Measurements from ENCODE around the gene ACD. TPM values are rescaled to one million over a fixed set of nuclear protein-coding genes. Genes with fewer than 3 reads are reported as not detected.
"Not testable (repeated sequence)": the region's sequence is repeated elsewhere in the genome, so short reads cannot be mapped to it uniquely, and the experiment has no call there.

Gene ACD
- total RNA-seq (2014; rRNA removed; shearing (Covaris generic)) = 44.9 and 52.2 TPM in 2 replicates

DNA sequence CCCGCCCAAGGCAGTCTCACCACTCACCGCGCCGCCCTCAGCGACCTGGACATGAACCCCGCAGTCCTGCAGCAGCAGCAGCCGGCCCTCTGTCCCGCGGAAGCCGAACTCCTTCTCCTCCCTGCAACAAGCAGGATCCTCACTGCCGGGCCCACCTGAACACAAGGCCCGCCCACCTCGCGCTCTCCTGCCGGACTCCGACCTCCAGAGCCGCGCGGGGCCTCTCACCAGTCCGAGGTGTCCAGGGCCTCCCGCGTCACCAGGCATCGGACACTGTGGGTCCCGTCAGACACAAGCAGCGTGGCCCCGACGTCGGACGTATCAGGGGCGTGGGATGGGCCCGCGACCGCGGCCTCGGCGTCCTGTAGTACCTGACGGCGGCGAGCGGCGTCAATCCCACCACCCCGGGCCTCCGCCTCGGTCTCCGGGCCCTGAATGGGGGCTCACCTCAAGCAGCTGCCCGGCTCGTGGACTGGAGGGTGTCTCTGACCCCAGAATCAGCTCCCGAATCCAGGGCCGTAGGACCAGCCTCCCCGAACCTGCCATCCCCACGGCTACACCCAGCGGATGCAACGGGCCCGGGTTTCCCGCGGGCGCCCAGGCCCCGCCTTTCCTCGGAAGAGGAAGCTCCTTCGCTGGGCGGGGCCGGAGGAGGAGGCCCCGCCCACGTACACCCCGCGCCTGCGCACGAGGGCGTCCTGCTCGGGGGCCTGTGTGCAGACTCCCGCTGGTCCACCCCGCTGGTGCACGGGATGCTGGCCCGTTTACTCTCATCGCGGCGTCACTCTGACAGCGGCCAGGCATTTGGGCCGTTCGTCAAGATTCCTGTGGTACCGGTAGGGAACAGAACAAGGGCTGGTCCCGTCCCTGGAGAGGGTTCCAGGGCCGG is at the start of gene ACD:
Gene ACD, minus strand, starts transcription at position 586 of the 889 bp plus-strand sequence. Its CDS starts 40 bp downstream, at position 546.
- Histone ChIP-seq H3K27me3 (ENCODE audit: control insufficient read depth, insufficient read depth, low read length) (peaks cover 22% of the 10 kb centered on the region; the same call in 1 of the 2 replicates), H3K36me3 (replicated peaks; ENCODE audit: control insufficient read depth, insufficient read depth, low read length) (peaks cover 4% of the 10 kb centered on the region), H3K4me3 (ENCODE audit: insufficient read depth, low read depth, low read length) (peak within 1 kb of the TSS; percentile 92)
- DNase-seq = peak; percentile 100

DNA sequence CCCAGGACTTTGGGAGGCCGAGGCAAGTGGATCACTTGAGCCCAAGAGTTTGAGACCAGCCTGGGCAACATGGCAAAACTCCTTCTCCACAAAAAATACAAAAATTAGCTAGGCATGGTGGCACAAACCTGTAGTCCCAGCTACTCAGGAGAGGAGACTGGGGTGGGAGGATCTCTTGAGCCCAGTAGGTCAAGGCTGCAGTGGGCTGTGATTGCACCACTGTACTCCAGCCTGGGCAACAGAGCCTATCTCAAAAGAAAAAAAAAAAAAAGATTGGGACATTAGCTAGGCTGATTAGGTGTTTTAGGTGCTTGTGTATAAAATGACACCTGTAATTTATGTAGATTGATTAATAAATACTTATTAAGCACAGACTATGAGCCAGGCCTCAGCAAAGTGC is 49.0 kb upstream of the ACD start:
- H3K36me3 ChIP-seq (replicated peaks; ENCODE audit: control insufficient read depth, insufficient read depth, low read length) = no peaks in the 10 kb centered on the region
- no peak overlapping the region for H3K4me3 ChIP-seq (ENCODE audit: insufficient read depth, low read depth, low read length)
- DNase-seq = no peak
- H3K27me3 ChIP-seq (ENCODE audit: control insufficient read depth, insufficient read depth, low read length) = no peaks in the 10 kb centered on the region

DNA sequence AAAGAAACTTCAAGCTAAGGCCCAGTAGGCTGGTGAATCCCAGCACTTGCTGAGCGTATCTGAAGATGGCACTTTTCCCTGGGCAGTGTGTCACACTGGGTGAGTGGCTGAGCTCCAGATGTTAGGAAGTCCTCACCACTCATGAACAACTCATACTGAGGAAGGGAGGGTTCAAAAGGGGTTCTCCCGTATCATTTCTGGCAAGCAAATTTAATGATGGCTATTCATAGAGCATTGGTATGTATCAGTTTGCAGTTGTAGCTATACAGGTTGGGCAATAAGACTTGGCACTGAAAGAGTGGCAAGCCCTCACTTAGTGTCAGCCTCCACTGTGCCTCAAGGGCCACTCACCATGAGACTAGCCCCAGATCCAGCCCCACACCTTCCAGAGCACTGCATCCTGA is 48.3 kb upstream of the ACD start:
- no peak overlapping the region for H3K4me3 ChIP-seq (ENCODE audit: insufficient read depth, low read depth, low read length)
- H3K27me3 ChIP-seq (ENCODE audit: control insufficient read depth, insufficient read depth, low read length) = no peaks in the 10 kb centered on the region
- DNase-seq = no peak
- H3K36me3 ChIP-seq (replicated peaks; ENCODE audit: control insufficient read depth, insufficient read depth, low read length) = no peaks in the 10 kb centered on the region

DNA sequence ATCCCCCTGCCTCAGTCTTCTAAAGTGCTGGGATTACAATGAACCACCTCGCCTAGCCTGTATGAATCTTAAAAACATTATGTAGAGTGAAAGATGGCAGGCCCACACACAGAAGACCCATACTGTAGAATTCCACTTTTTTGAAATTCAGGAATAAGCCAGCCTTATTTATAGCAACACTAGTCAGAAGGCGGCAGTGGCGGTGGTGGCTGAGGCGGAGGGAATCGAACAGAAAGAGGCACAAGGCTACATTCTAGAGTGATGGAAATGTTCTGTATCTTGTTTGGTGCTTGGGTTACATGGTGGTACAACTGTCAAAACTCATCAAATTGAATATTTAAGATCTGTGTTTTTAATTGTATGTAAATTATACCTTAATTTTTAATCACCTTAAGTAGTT is 47.7 kb upstream of the ACD start:
- no peak for DNase-seq
- Histone ChIP-seq H3K36me3 (replicated peaks; ENCODE audit: control insufficient read depth, insufficient read depth, low read length) (no peaks in the 10 kb centered on the region), H3K27me3 (ENCODE audit: control insufficient read depth, insufficient read depth, low read length) (no peaks in the 10 kb centered on the region), H3K4me3 (ENCODE audit: insufficient read depth, low read depth, low read length) (no peak overlapping the region)

DNA sequence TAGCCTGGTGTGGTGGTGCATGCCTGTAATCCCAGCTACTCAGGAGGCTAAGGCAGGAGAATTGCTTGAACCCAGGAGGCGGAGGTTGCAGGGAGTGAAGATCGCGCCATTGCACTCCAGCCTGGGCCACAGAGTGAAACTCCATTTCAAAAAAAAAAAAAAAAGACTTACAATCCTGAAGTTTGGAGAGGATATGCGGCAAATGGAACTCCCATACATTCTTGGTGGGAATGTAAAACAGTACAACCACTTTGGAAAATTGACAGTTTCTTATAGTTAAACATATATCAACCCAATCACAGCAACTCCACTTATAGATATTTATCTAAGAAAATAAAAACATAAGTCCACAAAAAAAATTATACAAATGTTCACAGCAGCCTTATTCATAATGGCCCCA is 47.1 kb upstream of the ACD start:
- Histone ChIP-seq H3K4me3 (ENCODE audit: insufficient read depth, low read depth, low read length) (no peak overlapping the region), H3K36me3 (replicated peaks; ENCODE audit: control insufficient read depth, insufficient read depth, low read length) (no peaks in the 10 kb centered on the region), H3K27me3 (ENCODE audit: control insufficient read depth, insufficient read depth, low read length) (no peaks in the 10 kb centered on the region)
- DNase-seq = no peak

DNA sequence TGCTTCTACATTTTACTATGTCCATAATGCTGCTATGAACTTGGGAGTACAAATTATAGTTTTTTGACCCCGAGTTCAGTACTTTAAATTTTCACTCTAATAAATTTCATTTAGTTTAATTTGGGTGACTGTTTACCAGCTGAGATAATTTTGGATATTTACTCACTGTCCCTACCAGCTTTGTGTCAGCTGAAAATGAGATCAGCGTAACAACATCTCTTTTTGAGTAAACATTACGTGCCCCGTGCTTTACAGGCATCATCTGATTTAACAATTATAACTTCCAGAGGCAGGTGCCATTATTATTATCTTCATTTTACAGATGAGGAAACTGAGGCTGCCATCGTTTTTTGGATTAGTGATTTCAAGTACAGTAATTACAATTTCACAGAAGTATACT is 44.0 kb upstream of the ACD start:
- no peak for DNase-seq
- Histone ChIP-seq H3K4me3 (ENCODE audit: insufficient read depth, low read depth, low read length) (no peak overlapping the region), H3K36me3 (replicated peaks; ENCODE audit: control insufficient read depth, insufficient read depth, low read length) (no peaks in the 10 kb centered on the region), H3K27me3 (ENCODE audit: control insufficient read depth, insufficient read depth, low read length) (no peaks in the 10 kb centered on the region)

DNA sequence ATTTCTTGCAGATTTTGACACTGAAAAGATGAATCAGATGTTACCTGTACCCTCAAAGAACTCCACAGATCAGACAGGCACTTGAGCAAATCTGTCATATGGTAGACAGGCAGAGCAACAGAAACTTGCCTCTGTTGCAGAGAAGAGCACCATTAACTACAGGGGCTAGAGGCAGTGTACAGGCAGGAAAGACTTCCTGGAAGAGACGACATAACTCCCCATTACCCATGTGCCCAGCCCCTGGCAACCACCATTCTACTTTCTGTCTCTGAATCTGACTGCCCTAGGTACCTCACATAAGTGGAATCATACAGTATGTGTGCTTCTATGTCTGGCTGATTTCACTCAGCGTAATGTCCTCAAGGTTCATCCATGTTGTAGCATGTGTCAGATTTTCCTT is 43.6 kb upstream of the ACD start:
- no peak for DNase-seq
- no peak overlapping the region for H3K4me3 ChIP-seq (ENCODE audit: insufficient read depth, low read depth, low read length)
- no peaks in the 10 kb centered on the region for H3K36me3 ChIP-seq (replicated peaks; ENCODE audit: control insufficient read depth, insufficient read depth, low read length)
- H3K27me3 ChIP-seq (ENCODE audit: control insufficient read depth, insufficient read depth, low read length) = no peaks in the 10 kb centered on the region

DNA sequence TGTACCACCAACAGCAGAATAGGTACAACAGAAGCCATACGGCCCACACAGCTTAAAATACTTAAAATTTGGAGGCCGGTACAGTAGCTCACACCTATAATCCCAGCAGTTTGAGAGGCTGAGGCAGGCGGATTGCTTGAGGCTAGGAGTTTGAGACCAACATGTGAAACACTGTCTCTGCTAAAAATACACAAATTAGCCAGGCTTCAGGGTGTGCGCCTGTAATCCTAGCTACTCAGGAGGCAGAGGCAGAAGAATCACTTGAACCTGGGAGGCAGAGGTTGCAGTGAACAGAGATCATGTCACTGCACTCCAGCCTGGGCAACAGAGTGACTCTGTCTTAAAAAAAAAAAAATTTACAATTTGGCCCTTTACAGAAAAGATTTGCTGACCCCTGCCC is 42.1 kb upstream of the ACD start:
- DNase-seq = no peak
- no peaks in the 10 kb centered on the region for H3K36me3 ChIP-seq (replicated peaks; ENCODE audit: control insufficient read depth, insufficient read depth, low read length)
- H3K27me3 ChIP-seq (ENCODE audit: control insufficient read depth, insufficient read depth, low read length) = no peaks in the 10 kb centered on the region
- no peak overlapping the region for H3K4me3 ChIP-seq (ENCODE audit: insufficient read depth, low read depth, low read length)

DNA sequence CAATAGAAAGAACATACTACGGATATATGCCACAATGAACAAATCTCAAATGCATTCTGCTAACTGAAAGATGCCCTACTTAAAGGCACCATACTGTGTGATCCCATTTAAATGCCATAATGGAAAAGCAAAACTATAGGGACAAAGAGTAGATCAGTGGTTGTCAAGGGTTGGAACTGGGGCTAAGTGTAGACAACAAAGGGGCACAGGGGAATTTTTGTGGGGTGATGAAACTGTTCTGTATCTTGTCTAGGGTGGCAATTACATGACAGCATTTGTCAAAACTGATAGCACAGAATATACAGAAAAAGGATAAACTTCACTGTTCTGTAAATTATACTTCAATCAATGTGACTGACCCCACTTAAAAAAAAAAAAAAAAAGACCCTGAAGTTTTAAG is 41.4 kb upstream of the ACD start:
- DNase-seq = no peak
- no peak overlapping the region for H3K4me3 ChIP-seq (ENCODE audit: insufficient read depth, low read depth, low read length)
- no peaks in the 10 kb centered on the region for H3K27me3 ChIP-seq (ENCODE audit: control insufficient read depth, insufficient read depth, low read length)
- H3K36me3 ChIP-seq (replicated peaks; ENCODE audit: control insufficient read depth, insufficient read depth, low read length) = no peaks in the 10 kb centered on the region

DNA sequence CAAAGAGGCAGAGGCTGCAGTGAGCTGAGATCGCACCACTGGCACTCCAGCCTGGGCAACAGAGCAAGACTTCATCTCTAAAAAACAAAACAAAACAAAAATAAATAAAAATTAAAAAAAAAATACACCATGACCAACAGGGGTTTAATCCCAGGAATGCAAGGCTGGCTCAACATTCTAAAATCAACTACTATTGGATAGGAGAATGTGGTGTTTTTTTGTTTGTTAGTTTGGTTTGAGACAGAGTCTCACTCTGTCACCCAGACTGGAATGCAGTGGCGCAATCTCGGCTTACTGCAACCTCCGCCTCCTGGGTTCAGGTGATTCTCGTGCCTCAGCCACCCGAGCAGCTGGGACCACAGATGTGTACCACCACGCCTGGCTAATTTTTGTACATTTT is 39.2 kb upstream of the ACD start:
- Histone ChIP-seq H3K4me3 (ENCODE audit: insufficient read depth, low read depth, low read length) (no peak overlapping the region), H3K27me3 (ENCODE audit: control insufficient read depth, insufficient read depth, low read length) (no peaks in the 10 kb centered on the region), H3K36me3 (replicated peaks; ENCODE audit: control insufficient read depth, insufficient read depth, low read length) (no peaks in the 10 kb centered on the region)
- DNase-seq = no peak

DNA sequence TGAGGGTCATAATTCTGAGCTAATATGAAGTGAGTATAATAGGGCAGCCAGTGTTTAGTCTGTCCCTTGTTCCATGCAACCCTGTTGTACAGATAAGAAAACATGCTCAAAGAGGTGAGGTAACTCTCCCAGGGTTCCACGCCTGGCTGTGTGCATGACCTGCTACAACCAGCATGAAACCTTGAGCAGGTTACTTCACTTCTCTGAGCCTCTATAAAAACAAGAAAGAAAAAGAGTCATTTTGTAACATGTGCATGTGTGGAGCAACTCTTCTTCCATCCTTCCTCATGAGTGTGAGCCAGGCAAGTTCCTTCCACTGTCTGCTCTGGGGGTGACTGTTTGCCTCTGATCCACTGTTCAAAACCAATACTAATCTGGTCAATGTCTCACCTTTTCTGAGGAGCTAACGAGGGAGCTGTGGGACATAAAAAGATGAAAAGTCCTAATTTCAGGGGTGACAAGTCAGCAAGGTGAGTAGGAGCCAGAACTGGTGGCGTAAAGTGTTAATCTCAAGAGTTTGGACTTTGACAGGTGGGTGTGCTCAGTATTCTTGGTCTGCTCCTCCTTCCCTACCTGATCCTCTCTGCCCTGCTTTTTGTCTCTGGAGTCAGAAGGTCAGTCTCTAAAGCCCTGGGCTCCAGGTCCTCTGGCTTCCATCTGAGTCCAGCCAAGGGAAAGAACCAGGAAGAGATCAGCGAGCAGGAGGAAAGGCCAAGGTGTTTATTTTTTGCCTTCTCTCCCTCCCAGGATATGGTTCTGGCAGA is 37.5 kb upstream of the ACD start:
- H3K27me3 ChIP-seq (ENCODE audit: control insufficient read depth, insufficient read depth, low read length) = no peaks in the 10 kb centered on the region
- no peak overlapping the region for H3K4me3 ChIP-seq (ENCODE audit: insufficient read depth, low read depth, low read length)
- no peaks in the 10 kb centered on the region for H3K36me3 ChIP-seq (replicated peaks; ENCODE audit: control insufficient read depth, insufficient read depth, low read length)
- DNase-seq = no peak

DNA sequence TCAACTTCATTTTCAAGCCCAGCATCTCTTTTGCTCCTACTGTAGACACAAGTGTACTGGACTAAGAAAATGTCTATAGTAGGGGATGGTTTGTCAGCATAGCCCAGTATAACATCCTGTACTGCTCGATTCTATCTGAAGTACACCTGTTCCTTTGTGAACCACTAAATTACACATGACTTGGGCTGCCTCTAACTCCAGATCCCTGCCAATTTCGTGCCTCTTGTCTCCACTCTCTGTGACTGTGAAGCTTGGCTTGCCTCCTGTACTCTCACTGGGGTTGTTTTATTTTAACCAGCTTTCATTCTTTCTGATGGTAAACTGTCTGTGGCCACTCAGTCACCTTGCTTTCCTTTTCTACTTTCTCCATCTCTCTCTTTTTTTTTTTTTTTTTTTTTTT is 34.6 kb upstream of the ACD start:
- DNase-seq = no peak
- Histone ChIP-seq H3K27me3 (ENCODE audit: control insufficient read depth, insufficient read depth, low read length) (no peaks in the 10 kb centered on the region), H3K4me3 (ENCODE audit: insufficient read depth, low read depth, low read length) (no peak overlapping the region)

DNA sequence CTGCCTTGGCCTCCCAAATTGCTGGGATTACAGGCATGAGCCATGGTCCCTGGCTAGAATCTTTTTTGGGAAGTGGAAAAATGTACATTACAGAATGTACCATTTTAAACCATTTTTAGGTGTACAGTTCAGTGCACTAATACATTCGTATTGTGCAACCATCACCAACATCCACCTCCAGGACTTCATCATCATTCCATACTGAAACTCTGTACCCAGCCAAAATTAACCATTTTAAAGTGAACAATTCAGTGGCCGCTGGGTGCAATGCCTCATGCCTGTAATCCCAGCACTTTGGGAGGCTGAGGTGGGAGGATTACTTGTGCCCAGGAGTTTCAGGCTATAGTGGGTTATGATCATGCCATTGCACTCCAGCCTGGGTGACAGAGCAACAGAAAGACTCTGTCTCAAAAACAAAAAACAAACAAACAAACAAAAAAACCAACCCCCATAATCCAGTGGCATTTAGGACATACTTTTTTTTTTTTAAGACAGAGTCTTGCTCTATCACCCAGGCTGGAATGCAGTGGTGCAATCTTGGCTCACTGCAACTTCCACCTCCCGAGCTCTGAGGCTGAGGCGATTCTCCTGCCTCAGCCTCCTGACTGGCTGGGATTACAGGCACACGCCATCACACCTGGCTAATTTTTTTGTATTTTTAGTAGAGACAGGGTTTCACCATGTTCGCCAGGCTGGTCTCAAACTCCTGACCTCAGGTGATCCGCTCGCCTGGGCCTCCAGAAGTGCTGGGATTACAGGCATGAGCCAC is 33.6 kb upstream of the ACD start:
- not testable (repeated sequence) for H3K4me3 ChIP-seq (ENCODE audit: insufficient read depth, low read depth, low read length); H3K27me3 ChIP-seq (ENCODE audit: control insufficient read depth, insufficient read depth, low read length); DNase-seq

More for the DNA sequence above, 34.6 kb upstream of the ACD start:
- no peaks in the 10 kb centered on the region for H3K36me3 ChIP-seq (replicated peaks; ENCODE audit: control insufficient read depth, insufficient read depth, low read length)

DNA sequence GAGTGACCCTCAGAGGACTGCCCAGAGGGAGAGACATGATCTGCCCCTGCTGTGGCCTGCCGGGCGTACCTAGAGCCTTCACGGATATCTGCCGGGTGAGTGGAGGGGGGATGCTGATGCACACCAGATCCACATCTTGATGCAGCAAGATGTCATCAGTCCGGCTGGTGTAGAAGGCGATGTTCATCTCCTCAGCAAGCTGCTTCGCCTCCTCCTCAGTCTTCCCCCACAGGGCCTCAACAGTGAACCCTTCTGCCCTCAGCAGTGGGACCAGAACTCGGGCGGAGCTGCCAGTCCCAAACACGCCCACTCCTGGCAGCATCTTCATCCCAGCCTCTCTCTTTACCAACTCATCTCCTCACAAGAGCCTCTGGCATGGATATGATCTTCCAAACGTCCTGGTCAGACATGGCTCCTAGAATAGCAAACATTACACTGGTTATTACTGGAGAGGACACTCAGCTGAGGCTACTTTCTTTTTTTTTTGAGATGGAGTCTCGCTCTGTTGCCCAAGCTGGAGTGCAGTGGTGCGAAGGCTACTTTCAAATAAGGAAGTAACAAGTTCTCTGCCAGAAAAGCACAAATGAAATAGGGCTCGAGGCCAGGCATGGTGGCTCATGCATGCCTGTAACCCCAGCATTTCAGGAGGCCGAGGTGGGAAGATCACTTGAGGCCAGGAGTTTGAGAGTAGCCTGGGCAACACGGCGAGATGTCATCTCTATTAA is 25.5 kb upstream of the ACD start:
- H3K4me3 ChIP-seq (ENCODE audit: insufficient read depth, low read depth, low read length) = no peak overlapping the region
- DNase-seq = no peak
- H3K27me3 ChIP-seq (ENCODE audit: control insufficient read depth, insufficient read depth, low read length) = no peaks in the 10 kb centered on the region
- H3K36me3 ChIP-seq (replicated peaks; ENCODE audit: control insufficient read depth, insufficient read depth, low read length) = peaks cover 9% of the 10 kb centered on the region

More for the DNA sequence above, 33.6 kb upstream of the ACD start:
- not testable (repeated sequence) for H3K36me3 ChIP-seq (replicated peaks; ENCODE audit: control insufficient read depth, insufficient read depth, low read length)

All from H7 (cell line).